Aorta (tissue), 5 donors: ENCODE results near the gene TYK2. TPM values are rescaled to one million over a fixed set of nuclear protein-coding genes. Genes with fewer than 3 reads are reported as not detected.

Source experiments
- ATAC-seq: fragments of 200-7000 bp; cut with Tn5 transposase; one replicate; pipeline ENCODE4 v1.9.1; 2022; ENCODE audit warnings: moderate library complexity; ENCODE audit not compliant: low FRiP score
- DNase-seq, 2 donors: peaks; one replicate each; pipeline ENCODE4 v3.0.0-alpha.2; 2020
- H3K27ac ChIP-seq, 2 donors: one replicate each; pipeline ENCODE4 v1.5.1; 2013; ENCODE audit warnings: low read length in 2 of 2, mild to moderate bottlenecking in 2 of 2, moderate library complexity in 2 of 2, control low read depth in 1 of 2, inconsistent platforms in 1 of 2, low read depth in 1 of 2
- H3K27me3 ChIP-seq, 2 donors: one replicate each; pipeline ENCODE4 v1.6.1; 2013; ENCODE audit warnings: control low read depth in 1 of 2, low read length in 1 of 2, mild to moderate bottlenecking in 1 of 2, moderate library complexity in 1 of 2; ENCODE audit not compliant: insufficient read depth in 2 of 2, control insufficient read depth in 1 of 2
- H3K36me3 ChIP-seq, 2 donors: one replicate each; pipeline ENCODE4 v1.6.1; 2013; ENCODE audit warnings: control low read depth in 1 of 2, low read length in 1 of 2, mild to moderate bottlenecking in 1 of 2; ENCODE audit not compliant: insufficient read depth in 2 of 2, control insufficient read depth in 1 of 2
- H3K4me1 ChIP-seq, 2 donors: one replicate each; pipeline ENCODE4 v1.6.1; 2013; ENCODE audit warnings: low read length in 2 of 2, control low read depth in 1 of 2, mild to moderate bottlenecking in 1 of 2, moderate library complexity in 1 of 2; ENCODE audit not compliant: insufficient read depth in 2 of 2, control insufficient read depth in 1 of 2
- H3K4me3 ChIP-seq, 2 donors: one replicate each; pipeline ENCODE4 v1.5.1; 2013; ENCODE audit warnings: low read length in 2 of 2, control low read depth in 1 of 2, mild to moderate bottlenecking in 1 of 2
- H3K9me3 ChIP-seq: one replicate; pipeline ENCODE4 v1.6.1; 2013; ENCODE audit warnings: mild to moderate bottlenecking, low read length; ENCODE audit not compliant: control insufficient read depth
- WGBS, 2 donors: extraction: QIAGEN DNeasy Blood & Tissue Kit; methylation state at CpG; one replicate each; pipeline ENCODE4 v1.1.7; 2013; 5-methylcytosine and 5-hydroxymethylcytosine counted together
- intact Hi-C, 2 donors: fragments of 100-400 bp; cut with DNase I; formaldehyde crosslinking; loops; one replicate each; pipeline versions ENCODE4 v1.14.2 to v1.15.0; 2022
- long read RNA-seq, 2 donors: library from polyadenylated mRNA; unstranded; transcript quantifications; one replicate each; pipeline ENCODE4 v2.0.0, GENCODE V29; 2020 to 2021
- polyA plus RNA-seq, 2 donors: library from polyadenylated mRNA; stranded (reverse); fragments of 200-250 nt; gene quantifications; one replicate each; pipeline ENCODE4 v1.2.3, GENCODE V29; 2013
- total RNA-seq, 2 donors: library from RNA; stranded (reverse); fragmentation: NEBNext Ultra II Directional; extraction: Animal tissue kit (Norgen Biotek cat#: 25700); gene quantifications; one replicate each; pipeline ENCODE4 v1.2.1, GENCODE V29; 2021
- donor health status: healthy with polysubstance abuse.
- donor health status: Bipolar disorder and iron deficiency.
- donor health status: DM: no; HTN: no; CAD: no.
- donor health status: DM: no; HTN: no; CAD: no.
- donor health status: DM: yes; HTN: yes; CAD: no.

TYK2 gene
- total RNA-seq (100 to 1,000 TPM in 1 of 2 donors, 10 to 100 TPM in 1; 84.5 to 128 TPM), polyA plus RNA-seq (100 to 1,000 TPM in 1 of 2 donors, 10 to 100 TPM in 1; 33.2 to 253 TPM)
- long read RNA-seq, donor 1, full-length matches to known transcripts: 2 of 63 reads
- long read RNA-seq, donor 1, partial matches to known transcripts: 38 of 63 reads
- long read RNA-seq, donor 1, other reads (novel, unspliced or antisense): 23 of 63 reads
- long read RNA-seq, donor 2, full-length matches to known transcripts: 9 of 32 reads
- long read RNA-seq, donor 2, partial matches to known transcripts: 11 of 32 reads
- long read RNA-seq, donor 2, other reads (novel, unspliced or antisense): 12 of 32 reads

- H3K4me3 ChIP-seq: peak within 1 kb of the TSS; percentile 52 to 84
- H3K4me1 ChIP-seq: no peaks in the 10 kb centered on the region
- no peaks in the 10 kb centered on the region for H3K36me3 ChIP-seq
- no peaks in the 10 kb centered on the region for H3K27me3 ChIP-seq
- peak; percentile 99 for ATAC-seq
- no peaks in the 10 kb centered on the region for H3K9me3 ChIP-seq
- peak; percentile 98 to 99 for DNase-seq
- H3K27ac ChIP-seq: peak within 1 kb of the TSS in 1 of 2 donors; percentile 3
- WGBS, 2 donors: 0 to 1% methylated on average over 50 to 58 of the region's 58 CpGs
- intact Hi-C loops: loop anchor here in 1 of 2 donors (5.0 kb wide), 1 partner anchor 43 kb away; the partner anchor contains the start of gene ICAM3
Measured at GRCh38 chr19:10380313-10381102, at the start of gene TYK2. Gene TYK2 (minus strand): TSS chr19:10380572. CDS start chr19:10378406, 2,166 bp downstream.

GRCh38 chr19:10428996-10429381 lies 48.6 kb upstream of the TYK2 start:
- Histone ChIP-seq H3K4me3 (no peak overlapping the region), H3K36me3 (no peaks in the 10 kb centered on the region), H3K4me1 (no peaks in the 10 kb centered on the region), H3K27me3 (no peaks in the 10 kb centered on the region), H3K27ac (no peak overlapping the region), H3K9me3 (no peaks in the 10 kb centered on the region)
- 50 to 62% methylated on average over 5 of the region's 5 CpGs for WGBS, 2 donors
- intact Hi-C loops: no loop called here
- DNase-seq: no peak
- no peak for ATAC-seq

DNA sequence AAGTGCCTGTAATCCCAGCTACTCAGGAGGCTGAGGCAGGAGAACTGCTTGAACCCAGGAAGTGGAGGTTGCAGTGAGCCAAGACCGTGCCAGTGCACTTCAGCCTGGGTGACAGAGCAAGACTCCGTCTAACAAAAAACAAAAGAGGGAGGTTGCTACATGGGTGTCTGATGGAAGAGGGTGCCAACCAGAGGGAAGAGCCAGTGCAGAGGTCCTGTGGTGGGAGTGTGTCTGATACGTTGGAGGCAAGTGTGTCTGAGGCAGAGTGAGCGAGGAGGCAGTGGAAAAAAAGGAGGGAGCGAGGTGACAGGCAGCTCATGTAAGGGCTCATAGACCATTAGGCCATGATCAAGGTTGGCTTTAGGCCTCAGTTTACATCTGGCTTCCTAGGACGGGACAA lies 46.8 kb upstream of the TYK2 start:
- Histone ChIP-seq H3K4me3 (no peak overlapping the region), H3K27me3 (no peaks in the 10 kb centered on the region), H3K36me3 (no peaks in the 10 kb centered on the region), H3K27ac (no peak overlapping the region), H3K9me3 (no peaks in the 10 kb centered on the region), H3K4me1 (no peaks in the 10 kb centered on the region)
- WGBS, 2 donors: 83 to 85% methylated on average over 6 of the region's 6 CpGs
- DNase-seq (no peak), ATAC-seq (no peak)
- intact Hi-C loops: no loop called here

GRCh38 chr19:10424011-10424637 lies 43.8 kb upstream of the TYK2 start:
- ATAC-seq (peak; percentile 91), DNase-seq (peak; percentile 87 to 94)
- 2 to 3% methylated on average over 37 to 38 of the region's 38 CpGs for WGBS, 2 donors
- Histone ChIP-seq H3K27me3 (no peaks in the 10 kb centered on the region), H3K4me3 (no peak overlapping the region), H3K36me3 (no peaks in the 10 kb centered on the region), H3K4me1 (no peaks in the 10 kb centered on the region), H3K27ac (no peak overlapping the region), H3K9me3 (no peaks in the 10 kb centered on the region)
- intact Hi-C loops: no loop called here

- Histone ChIP-seq H3K9me3 (no peaks in the 10 kb centered on the region), H3K27me3 (no peaks in the 10 kb centered on the region), H3K36me3 (no peaks in the 10 kb centered on the region), H3K4me1 (no peaks in the 10 kb centered on the region), H3K4me3 (no peak overlapping the region), H3K27ac (no peak overlapping the region)
- DNase-seq (no peak), ATAC-seq (no peak)
- 68 to 72% methylated on average over 3 of the region's 3 CpGs for WGBS, 2 donors
- intact Hi-C loops: no loop called here
Measured at GRCh38 chr19:10422846-10423245, 42.5 kb upstream of the TYK2 start.

GRCh38 chr19:10422046-10422461 lies 41.7 kb upstream of the TYK2 start:
- H3K27me3 ChIP-seq: no peaks in the 10 kb centered on the region
- H3K27ac ChIP-seq: no peak overlapping the region
- no peaks in the 10 kb centered on the region for H3K36me3 ChIP-seq
- DNase-seq (no peak), ATAC-seq (no peak)
- no peak overlapping the region for H3K4me3 ChIP-seq
- 45 to 52% methylated on average over 4 of the region's 4 CpGs for WGBS, 2 donors
- H3K9me3 ChIP-seq: no peaks in the 10 kb centered on the region
- intact Hi-C loops: no loop called here
- H3K4me1 ChIP-seq: no peaks in the 10 kb centered on the region

DNA sequence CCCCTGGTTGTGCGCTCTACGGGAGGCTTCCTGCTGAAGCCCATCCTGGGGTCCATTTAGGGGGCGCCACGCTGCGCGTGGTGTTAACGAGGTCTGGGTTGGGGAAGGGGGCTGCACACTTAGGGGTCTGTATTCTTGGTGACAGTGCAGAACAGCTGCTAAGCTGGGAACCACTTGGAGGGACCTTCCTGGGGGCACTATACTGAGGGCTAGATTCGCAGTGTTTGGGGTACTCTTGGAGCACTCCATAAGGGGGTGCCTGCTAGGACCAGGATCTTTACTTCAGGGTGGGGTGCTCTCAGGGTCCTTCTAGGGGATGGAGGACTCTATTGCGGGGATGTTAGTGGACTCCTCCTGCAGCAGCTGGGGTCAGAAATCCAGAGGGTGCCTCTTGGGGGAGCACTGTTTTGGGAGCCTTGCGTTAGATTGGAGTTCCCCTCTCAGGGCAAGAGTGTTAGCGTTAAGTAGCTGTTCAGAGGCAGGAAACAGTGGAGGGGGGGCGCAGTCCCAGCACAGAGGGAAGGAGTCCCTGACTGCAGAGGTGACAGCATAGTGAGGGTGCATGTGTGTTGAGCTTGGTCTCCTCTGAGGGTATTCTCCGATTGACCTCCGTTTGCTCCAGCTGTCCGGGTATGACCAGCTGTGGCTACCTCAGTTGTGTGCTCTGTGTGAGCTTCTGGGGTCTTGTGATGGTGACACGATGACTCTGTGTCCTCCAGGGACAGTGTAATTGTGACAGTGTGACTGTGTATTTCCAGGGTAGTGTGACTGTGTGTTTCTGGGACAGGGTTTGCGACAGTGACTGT lies 41.1 kb upstream of the TYK2 start:
- no peaks in the 10 kb centered on the region for H3K27me3 ChIP-seq
- DNase-seq (no peak), ATAC-seq (no peak)
- H3K9me3 ChIP-seq: no peaks in the 10 kb centered on the region
- intact Hi-C loops: no loop called here
- no peaks in the 10 kb centered on the region for H3K4me1 ChIP-seq
- no peak overlapping the region for H3K27ac ChIP-seq
- no peaks in the 10 kb centered on the region for H3K36me3 ChIP-seq
- WGBS, 2 donors: 23 to 24% methylated on average over 17 of the region's 17 CpGs
- H3K4me3 ChIP-seq: no peak overlapping the region
